Neural progenitor cell (in vitro differentiated cells): ENCODE results near the gene PRKD3.

Experiments
- EZH2 ChIP-seq: fragments of 200-600 bp; sonication (generic); IDR thresholded peaks from 2 replicates; pipeline ENCODE4 v1.6.1; 2017; ENCODE audit warnings: antibody characterized with exemption, mild to moderate bottlenecking, moderate library complexity
- EZH2phosphoT487 ChIP-seq: fragments of 200-600 bp; sonication (generic); IDR thresholded peaks from 2 replicates; pipeline ENCODE4 v1.6.1; 2017; ENCODE audit warnings: antibody characterized with exemption
- TF ChIP-seq, protein P1 (sequence below): fragments of 200-600 bp; sonication (generic); IDR thresholded peaks from 2 replicates; pipeline ENCODE4 v1.5.1; 2017; ENCODE audit warnings: antibody characterized with exemption, mild to moderate bottlenecking

GRCh38 chr2:37350034-37350433 lies 25.4 kb upstream of the PRKD3 start:
- TF ChIP-seq EZH2phosphoT487 (no peak), EZH2 (no peak)
- TF ChIP-seq, protein P1, sequence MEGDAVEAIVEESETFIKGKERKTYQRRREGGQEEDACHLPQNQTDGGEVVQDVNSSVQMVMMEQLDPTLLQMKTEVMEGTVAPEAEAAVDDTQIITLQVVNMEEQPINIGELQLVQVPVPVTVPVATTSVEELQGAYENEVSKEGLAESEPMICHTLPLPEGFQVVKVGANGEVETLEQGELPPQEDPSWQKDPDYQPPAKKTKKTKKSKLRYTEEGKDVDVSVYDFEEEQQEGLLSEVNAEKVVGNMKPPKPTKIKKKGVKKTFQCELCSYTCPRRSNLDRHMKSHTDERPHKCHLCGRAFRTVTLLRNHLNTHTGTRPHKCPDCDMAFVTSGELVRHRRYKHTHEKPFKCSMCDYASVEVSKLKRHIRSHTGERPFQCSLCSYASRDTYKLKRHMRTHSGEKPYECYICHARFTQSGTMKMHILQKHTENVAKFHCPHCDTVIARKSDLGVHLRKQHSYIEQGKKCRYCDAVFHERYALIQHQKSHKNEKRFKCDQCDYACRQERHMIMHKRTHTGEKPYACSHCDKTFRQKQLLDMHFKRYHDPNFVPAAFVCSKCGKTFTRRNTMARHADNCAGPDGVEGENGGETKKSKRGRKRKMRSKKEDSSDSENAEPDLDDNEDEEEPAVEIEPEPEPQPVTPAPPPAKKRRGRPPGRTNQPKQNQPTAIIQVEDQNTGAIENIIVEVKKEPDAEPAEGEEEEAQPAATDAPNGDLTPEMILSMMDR, result no peak
